Thyroid gland (tissue), 4 donors: Measurements from ENCODE around the gene ELAVL2. TPM values are rescaled to one million over a fixed set of nuclear protein-coding genes. Genes with fewer than 3 reads are reported as not detected.

Experiments used
- DNase-seq, 2 donors: peaks; one replicate each; pipeline ENCODE4 v3.0.0-alpha.2; 2019
- H3K27ac ChIP-seq, 3 donors: fragments of 200-600 bp; sonication (generic); 1 replicate in 2 of 3; 2 replicates in 1 of 3; pipeline ENCODE4 v1.5.1; 2016 to 2019; ENCODE audit warnings: mild to moderate bottlenecking in 1 of 3, moderate library complexity in 1 of 3
- H3K27me3 ChIP-seq: fragments of 200-600 bp; sonication (generic); one replicate; pipeline ENCODE4 v1.5.1; 2019
- H3K36me3 ChIP-seq, 2 donors: fragments of 200-600 bp; sonication (generic); one replicate each; pipeline ENCODE4 v1.5.1; 2016 to 2019
- H3K4me1 ChIP-seq, 2 donors: fragments of 200-600 bp; sonication (generic); one replicate each; pipeline ENCODE4 v1.5.1; 2017 to 2019
- H3K4me3 ChIP-seq, 3 donors: fragments of 200-600 bp; sonication (generic); replicated peaks in 1 of 3; 1 replicate in 2 of 3; 2 replicates in 1 of 3; pipeline ENCODE4 v1.5.1; 2016; ENCODE audit warnings: mild to moderate bottlenecking in 1 of 3
- H3K9me3 ChIP-seq: fragments of 200-600 bp; sonication (generic); one replicate; pipeline ENCODE4 v1.5.1; 2017
- POLR2A ChIP-seq, 2 donors: fragments of 450-650 bp; IDR thresholded peaks; one replicate each; pipeline ENCODE4 v1.6.1; 2017; ENCODE audit warnings: antibody characterized with exemption in 2 of 2, mild to moderate bottlenecking in 2 of 2, moderate library complexity in 1 of 2
- WGBS, 2 donors: methylation state at CpG; one replicate each; pipeline ENCODE4 v1.1.5; 2017; 5-methylcytosine and 5-hydroxymethylcytosine counted together
- intact Hi-C: fragments of 100-400 bp; cut with DNase I; formaldehyde crosslinking; loops from one replicate; pipeline ENCODE4 v1.15.1; 2023
- total RNA-seq, 4 donors: library from RNA; depleted of rRNA; stranded (reverse); fragments of >200 nt; gene quantifications; one replicate each; pipeline ENCODE4 v1.2.3, GENCODE V29; 2016
- TF ChIP-seq, protein P1 (sequence below), 6 experiments: fragments of 200-600 bp in 3 of 6; fragments of 450-650 bp in 3 of 6; sonication (generic) in 3 of 6; IDR thresholded peaks; one replicate each; pipeline ENCODE4 v1.5.1; 2016 to 2019; ENCODE audit warnings: antibody characterized with exemption in 6 of 6, mild to moderate bottlenecking in 2 of 6, inconsistent platforms in 1 of 6, moderate library complexity in 1 of 6

Gene ELAVL2
- total RNA-seq, 4 donors from 2014 or later, result 0.24 to 0.33 (median 0.27) TPM; not detected in 1

DNA sequence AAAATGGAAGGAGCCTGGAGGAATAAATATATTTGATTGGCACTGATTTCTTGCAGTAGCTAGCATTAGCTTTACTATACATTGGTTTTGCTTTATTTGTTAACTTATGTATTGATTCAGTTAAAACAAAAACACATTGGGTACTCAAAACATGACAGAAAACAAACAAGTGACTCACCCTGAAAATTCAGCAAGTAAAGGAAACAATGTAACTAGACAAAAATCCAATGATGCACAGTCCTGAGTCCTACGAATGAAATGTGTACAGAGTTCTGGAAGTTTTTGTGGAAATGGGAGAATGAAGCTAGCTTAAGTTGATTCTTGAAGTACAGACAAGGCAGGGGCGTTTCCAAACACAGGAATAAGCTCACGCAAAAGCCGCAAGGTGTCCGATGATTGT is 175.0 kb downstream of the ELAVL2 start:
- no peak overlapping the region for H3K27ac ChIP-seq
- WGBS, 2 donors, result 91 to 97% methylated on average over 5 of the region's 5 CpGs
- H3K9me3 ChIP-seq, result no peaks in the 10 kb centered on the region
- no peaks in the 10 kb centered on the region for H3K4me1 ChIP-seq
- no peak for TF ChIP-seq POLR2A (IDR thresholded peaks at IDR 0.05)
- TF ChIP-seq, protein P1, sequence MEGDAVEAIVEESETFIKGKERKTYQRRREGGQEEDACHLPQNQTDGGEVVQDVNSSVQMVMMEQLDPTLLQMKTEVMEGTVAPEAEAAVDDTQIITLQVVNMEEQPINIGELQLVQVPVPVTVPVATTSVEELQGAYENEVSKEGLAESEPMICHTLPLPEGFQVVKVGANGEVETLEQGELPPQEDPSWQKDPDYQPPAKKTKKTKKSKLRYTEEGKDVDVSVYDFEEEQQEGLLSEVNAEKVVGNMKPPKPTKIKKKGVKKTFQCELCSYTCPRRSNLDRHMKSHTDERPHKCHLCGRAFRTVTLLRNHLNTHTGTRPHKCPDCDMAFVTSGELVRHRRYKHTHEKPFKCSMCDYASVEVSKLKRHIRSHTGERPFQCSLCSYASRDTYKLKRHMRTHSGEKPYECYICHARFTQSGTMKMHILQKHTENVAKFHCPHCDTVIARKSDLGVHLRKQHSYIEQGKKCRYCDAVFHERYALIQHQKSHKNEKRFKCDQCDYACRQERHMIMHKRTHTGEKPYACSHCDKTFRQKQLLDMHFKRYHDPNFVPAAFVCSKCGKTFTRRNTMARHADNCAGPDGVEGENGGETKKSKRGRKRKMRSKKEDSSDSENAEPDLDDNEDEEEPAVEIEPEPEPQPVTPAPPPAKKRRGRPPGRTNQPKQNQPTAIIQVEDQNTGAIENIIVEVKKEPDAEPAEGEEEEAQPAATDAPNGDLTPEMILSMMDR (IDR thresholded peaks at IDR 0.05), result no peak
- no peak for DNase-seq
- no peak overlapping the region for H3K4me3 ChIP-seq
- intact Hi-C loops, result no loop called here
- no peaks in the 10 kb centered on the region for H3K27me3 ChIP-seq
- no peaks in the 10 kb centered on the region for H3K36me3 ChIP-seq

DNA sequence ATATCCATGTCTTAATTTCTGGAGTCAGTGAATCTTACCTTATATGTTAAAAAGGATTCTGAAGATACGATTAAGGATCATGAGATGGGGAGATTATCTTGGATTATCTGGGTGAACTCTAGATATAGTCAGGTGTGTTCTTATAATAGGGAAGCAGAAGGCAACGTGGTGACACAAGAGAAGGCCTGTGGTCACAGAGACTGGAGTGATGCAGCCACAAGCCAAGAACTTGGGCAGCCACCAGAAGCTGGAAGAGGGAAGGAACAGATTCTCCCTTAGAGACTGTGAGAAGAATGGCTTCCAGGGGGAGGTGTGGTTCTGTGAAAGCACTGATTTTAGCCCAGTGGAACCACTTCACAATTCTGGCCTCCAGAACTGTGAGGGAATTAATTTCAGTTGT is 177.4 kb downstream of the ELAVL2 start:
- no peak for TF ChIP-seq POLR2A (IDR thresholded peaks at IDR 0.05)
- TF ChIP-seq, protein P1 (IDR thresholded peaks at IDR 0.05), result no peak
- H3K27ac ChIP-seq, result no peak overlapping the region
- no peaks in the 10 kb centered on the region for H3K4me1 ChIP-seq
- no peaks in the 10 kb centered on the region for H3K27me3 ChIP-seq
- H3K4me3 ChIP-seq, result no peak overlapping the region
- H3K36me3 ChIP-seq, result no peaks in the 10 kb centered on the region
- intact Hi-C loops, result no loop called here
- WGBS, 2 donors, result 66 to 71% methylated on average over 2 of the region's 2 CpGs
- no peak for DNase-seq
- no peaks in the 10 kb centered on the region for H3K9me3 ChIP-seq

DNA sequence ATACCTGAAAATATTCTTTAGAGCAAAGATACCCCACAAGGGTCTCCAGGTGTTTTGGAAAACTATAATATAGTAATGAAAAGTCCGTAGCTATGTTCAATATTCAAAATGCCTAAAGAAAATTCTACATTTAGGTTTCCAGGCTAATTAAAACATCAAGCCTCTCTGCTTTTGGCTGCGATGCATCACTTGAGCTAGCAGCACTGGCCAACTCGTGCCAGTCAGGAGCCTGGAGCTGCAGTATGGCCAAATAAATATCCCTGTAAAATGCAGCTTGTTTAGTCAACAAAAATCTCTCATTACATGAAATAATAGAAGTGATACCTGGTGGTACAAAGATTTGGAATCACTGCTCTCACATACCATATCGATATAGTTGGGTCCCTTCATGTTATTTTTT is 181.1 kb downstream of the ELAVL2 start:
- DNase-seq, result no peak
- no peaks in the 10 kb centered on the region for H3K4me1 ChIP-seq
- no peak overlapping the region for H3K27ac ChIP-seq
- intact Hi-C loops, result no loop called here
- TF ChIP-seq, protein P1 (IDR thresholded peaks at IDR 0.05), result no peak
- TF ChIP-seq POLR2A (IDR thresholded peaks at IDR 0.05), result no peak
- no peaks in the 10 kb centered on the region for H3K9me3 ChIP-seq
- H3K36me3 ChIP-seq, result no peaks in the 10 kb centered on the region
- WGBS, 2 donors, result 83 to 90% methylated on average over 4 of the region's 4 CpGs
- H3K27me3 ChIP-seq, result no peaks in the 10 kb centered on the region
- H3K4me3 ChIP-seq, result no peak overlapping the region

DNA sequence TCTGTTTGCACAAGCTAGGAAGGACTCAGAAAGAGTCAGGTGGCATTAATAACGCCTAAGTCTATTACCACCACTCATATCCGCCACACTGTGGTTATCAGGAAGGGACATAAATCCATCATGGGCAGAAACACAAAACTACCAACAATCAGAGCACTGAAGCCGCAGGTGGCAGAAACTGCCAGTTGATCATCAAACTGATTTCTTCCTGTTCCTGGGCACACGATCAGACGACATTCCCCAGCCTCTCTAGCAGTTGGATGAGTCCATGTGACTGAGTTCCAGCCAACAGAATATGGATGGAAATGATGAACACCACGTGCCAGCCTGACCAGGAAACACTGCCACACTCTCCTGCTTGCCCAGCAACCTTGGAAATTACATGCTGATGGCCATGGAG is 181.7 kb downstream of the ELAVL2 start:
- TF ChIP-seq, protein P1 (IDR thresholded peaks at IDR 0.05), result no peak
- no peak for TF ChIP-seq POLR2A (IDR thresholded peaks at IDR 0.05)
- H3K4me1 ChIP-seq, result no peaks in the 10 kb centered on the region
- no peaks in the 10 kb centered on the region for H3K36me3 ChIP-seq
- no peak for DNase-seq
- H3K27ac ChIP-seq, result no peak overlapping the region
- H3K4me3 ChIP-seq, result no peak overlapping the region
- 76 to 89% methylated on average over 6 of the region's 6 CpGs for WGBS, 2 donors
- no peaks in the 10 kb centered on the region for H3K9me3 ChIP-seq
- H3K27me3 ChIP-seq, result no peaks in the 10 kb centered on the region
- intact Hi-C loops, result no loop called here

DNA sequence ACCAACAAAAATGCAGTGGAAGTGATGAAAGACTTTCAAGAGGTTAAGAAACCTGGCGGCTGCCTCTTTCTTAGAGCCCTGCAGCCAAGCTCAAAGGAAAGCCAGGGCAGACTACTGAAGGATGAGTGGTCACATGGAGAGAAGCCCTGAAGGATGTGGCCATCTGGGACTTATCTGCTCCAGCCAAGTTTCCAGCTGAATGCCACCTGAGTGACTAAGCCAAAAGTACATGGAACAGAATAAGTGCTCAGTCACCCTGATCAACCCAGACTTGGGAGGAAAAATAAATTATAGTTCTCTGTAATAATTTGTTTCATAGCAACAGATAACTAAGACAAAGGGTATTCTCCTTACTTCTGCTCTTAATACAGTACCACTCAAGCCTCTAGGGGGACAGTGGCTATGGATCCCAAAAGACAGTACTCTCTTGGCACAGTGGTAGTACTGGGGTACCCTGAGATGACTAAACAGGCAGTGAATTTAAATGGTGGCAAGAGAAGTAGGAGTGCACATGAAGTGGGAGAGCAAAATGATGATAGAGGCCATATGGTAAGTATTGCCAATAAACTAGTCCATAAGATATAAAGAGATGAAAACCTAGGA is 182.3 kb downstream of the ELAVL2 start:
- no peaks in the 10 kb centered on the region for H3K36me3 ChIP-seq
- no peak for DNase-seq
- H3K9me3 ChIP-seq, result no peaks in the 10 kb centered on the region
- intact Hi-C loops, result no loop called here
- H3K4me1 ChIP-seq, result no peaks in the 10 kb centered on the region
- 74 to 93% methylated on average over 1 of the region's 1 CpG for WGBS, 2 donors
- no peak overlapping the region for H3K27ac ChIP-seq
- no peak overlapping the region for H3K4me3 ChIP-seq
- no peaks in the 10 kb centered on the region for H3K27me3 ChIP-seq
- TF ChIP-seq, protein P1 (IDR thresholded peaks at IDR 0.05), result no peak
- TF ChIP-seq POLR2A (IDR thresholded peaks at IDR 0.05), result no peak
